Muscle of arm (tissue), 12 donors: ENCODE measurements around the gene ERCC1. TPM values are rescaled to one million over a fixed set of nuclear protein-coding genes. Genes with fewer than 3 reads are reported as not detected.
A peak's percentile ranks its signal among the peaks of the same experiment; 100 is the strongest.

Experiments
- DNase-seq: peaks from one replicate; pipeline ENCODE4 v3.0.0-alpha.2; 2013
- polyA plus RNA-seq, 12 donors: library from polyadenylated mRNA; unstranded; fragments of 120-200 nt; gene quantifications; one replicate each; pipeline ENCODE4 v1.2.1, GENCODE V29; 2013; ENCODE audit not compliant: insufficient read length in 12 of 12

ERCC1 gene
- polyA plus RNA-seq, 12 donors = 79.9 to 113 (median 92.3) TPM; not detected in 1

GRCh38 chr19:45376045-45376724, 47.5 kb downstream of the ERCC1 start:
- peak; percentile 46 for DNase-seq

GRCh38 chr19:45370410-45371204, 53.1 kb downstream of the ERCC1 start, which contains the start of gene ERCC2:
Gene ERCC2, minus strand, starts transcription at chr19:45370573. Its CDS starts 33 bp downstream, at chr19:45370540.
- DNase-seq = peak; percentile 100

GRCh38 chr19:45368737-45369340, 54.9 kb downstream of the ERCC1 start:
- no peak for DNase-seq

GRCh38 chr19:45368127-45368526, 55.6 kb downstream of the ERCC1 start:
- DNase-seq = no peak

- no peak for DNase-seq
These were observed 59.0 kb downstream of the ERCC1 start for GRCh38 chr19:45364696-45365095.

- no peak for DNase-seq
These were observed 59.8 kb downstream of the ERCC1 start for GRCh38 chr19:45363861-45364459.

GRCh38 chr19:45362291-45362690, 61.4 kb downstream of the ERCC1 start:
- no peak for DNase-seq

- DNase-seq = no peak
These were observed 62.1 kb downstream of the ERCC1 start for GRCh38 chr19:45361608-45362007.

GRCh38 chr19:45358213-45358792, 65.4 kb downstream of the ERCC1 start:
- DNase-seq = no peak

- DNase-seq = no peak
These were observed 66.3 kb downstream of the ERCC1 start for GRCh38 chr19:45357445-45357783.

Other genes starting within 250 kb of the ERCC1 start
- gene TRAPPC6A, start 245.7 kb downstream of the ERCC1 start, polyA plus RNA-seq = 10 to 100 TPM in 11 of 12 donors, not detected in 1; 15.1 to 89.5 (median 19.8) TPM
- 1 to 10 TPM in 11 of 12 donors, not detected in 1; 5.2 to 9.1 (median 6.8) TPM for gene BLOC1S3, start 245.1 kb downstream of the ERCC1 start, polyA plus RNA-seq
- 1 to 10 TPM in 7 of 12 donors, under 1 TPM in 3, not detected in 2; 0.53 to 2.0 (median 1.1) TPM for gene EXOC3L2, start 178.5 kb downstream of the ERCC1 start, polyA plus RNA-seq
- gene MARK4, start 172.6 kb downstream of the ERCC1 start, polyA plus RNA-seq = 10 to 100 TPM; 23.7 to 90.9 (median 30.3) TPM
- 1,000 to 10,000 TPM; 1,044 to 4,317 (median 2,408) TPM for gene CKM, start 101.0 kb downstream of the ERCC1 start, polyA plus RNA-seq
- gene KLC3, start 83.2 kb downstream of the ERCC1 start, polyA plus RNA-seq = 10 to 100 TPM in 1 of 12 donors, 1 to 10 TPM in 2, under 1 TPM in 6, not detected in 3; 0.12 to 23.1 (median 0.25) TPM
- 10 to 100 TPM in 11 of 12 donors, not detected in 1; 12.1 to 30.6 (median 15.7) TPM for gene ERCC2, start 53.3 kb downstream of the ERCC1 start, polyA plus RNA-seq
- 10 to 100 TPM in 3 of 12 donors, 1 to 10 TPM in 8, not detected in 1; 2.4 to 48.5 (median 4.8) TPM for gene PPP1R13L, start 18.8 kb downstream of the ERCC1 start, polyA plus RNA-seq
- 10 to 100 TPM in 1 of 12 donors, 1 to 10 TPM in 10, not detected in 1; 2.9 to 22.4 (median 3.8) TPM for gene POLR1G, start 17.3 kb downstream of the ERCC1 start, polyA plus RNA-seq
- 100 to 1,000 TPM in 4 of 12 donors, 10 to 100 TPM in 8; 21.4 to 403 (median 87.6) TPM for gene FOSB, start 44.1 kb upstream of the ERCC1 start, polyA plus RNA-seq
- 100 to 1,000 TPM in 8 of 12 donors, 10 to 100 TPM in 3, not detected in 1; 96.1 to 172 (median 118) TPM for gene RTN2, start 73.1 kb upstream of the ERCC1 start, polyA plus RNA-seq
- 1 to 10 TPM in 3 of 12 donors, under 1 TPM in 6, not detected in 3; 0.34 to 1.8 (median 0.82) TPM for gene PPM1N, start 74.5 kb upstream of the ERCC1 start, polyA plus RNA-seq
- 10 to 100 TPM in 11 of 12 donors, not detected in 1; 42.2 to 71.3 (median 52.1) TPM for gene VASP, start 83.6 kb upstream of the ERCC1 start, polyA plus RNA-seq
- gene OPA3, start 160.9 kb upstream of the ERCC1 start, polyA plus RNA-seq = 1 to 10 TPM in 11 of 12 donors, not detected in 1; 6.0 to 9.8 (median 7.1) TPM
- 1 to 10 TPM in 11 of 12 donors, not detected in 1; 2.3 to 8.4 (median 2.8) TPM for gene GPR4, start 178.3 kb upstream of the ERCC1 start, polyA plus RNA-seq
- gene EML2, start 215.5 kb upstream of the ERCC1 start, polyA plus RNA-seq = 10 to 100 TPM in 5 of 12 donors, 1 to 10 TPM in 5, not detected in 2; 6.0 to 24.8 (median 9.9) TPM
- gene GIPR, start 244.3 kb upstream of the ERCC1 start, polyA plus RNA-seq = 1 to 10 TPM in 2 of 12 donors, under 1 TPM in 6, not detected in 4; 0.17 to 1.4 (median 0.42) TPM